Non-pigmented ciliary epithelial cell (primary cell): ENCODE results near the gene LRP1B.

Experiments used
- DNase-seq: peaks from one replicate; pipeline ENCODE4 v3.0.0-alpha.2; 2010; ENCODE audit warnings: low read depth

The LRP1B gene

GRCh38 chr2:142131010-142131669, at the start of gene LRP1B:
Gene LRP1B (minus strand): TSS chr2:142131016. CDS start chr2:142130729, 287 bp downstream.
- no peak for DNase-seq

GRCh38 chr2:142179686-142180085, 48.9 kb upstream of the LRP1B start:
- DNase-seq = no peak

- no peak for DNase-seq
Observed at GRCh38 chr2:142178604-142179003, 47.8 kb upstream of the LRP1B start.

- DNase-seq = no peak
Observed at GRCh38 chr2:142176941-142177340, 46.1 kb upstream of the LRP1B start.

- DNase-seq = no peak
Observed at GRCh38 chr2:142175813-142176338, 45.1 kb upstream of the LRP1B start.

DNA sequence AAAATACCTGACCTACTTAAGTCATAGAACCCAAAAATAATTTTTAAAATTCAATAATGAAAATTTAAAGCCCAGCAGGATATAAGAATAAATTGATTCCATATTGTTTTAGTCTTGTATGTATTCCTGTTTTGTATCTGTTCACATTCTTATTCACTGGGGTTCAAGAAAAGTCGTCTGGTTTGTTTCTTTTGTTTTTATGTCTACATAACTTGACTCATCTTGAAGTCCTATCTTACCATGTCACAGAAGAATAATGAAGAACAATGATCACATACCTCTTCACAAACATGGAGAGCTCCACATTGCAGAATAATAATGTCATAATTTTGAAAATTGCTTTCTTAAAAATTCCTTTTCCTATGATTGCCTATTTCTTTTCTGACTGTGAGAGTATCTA, 43.4 kb upstream of the LRP1B start:
- DNase-seq = no peak

DNA sequence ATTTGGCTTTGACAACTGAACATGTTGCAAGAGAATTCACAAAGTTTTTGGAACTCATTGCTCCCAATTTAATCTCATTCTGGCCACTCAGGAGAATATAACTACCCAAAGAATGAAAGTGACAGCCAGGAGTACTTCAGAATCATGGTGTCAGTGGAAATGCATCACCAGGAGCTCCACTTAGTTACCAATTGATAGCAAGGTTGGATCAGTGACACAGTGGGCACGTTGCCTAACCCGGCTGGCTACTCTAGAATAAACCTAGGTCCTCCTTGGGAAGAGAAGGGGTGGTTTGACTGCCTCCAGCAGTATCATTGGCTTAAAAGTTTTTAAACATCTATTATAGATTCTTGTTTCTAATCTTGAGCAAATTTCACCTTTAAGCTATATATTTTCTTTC, 40.0 kb upstream of the LRP1B start:
- DNase-seq = no peak

GRCh38 chr2:142165790-142166189, 35.0 kb upstream of the LRP1B start:
- peak; percentile 53 for DNase-seq

DNA sequence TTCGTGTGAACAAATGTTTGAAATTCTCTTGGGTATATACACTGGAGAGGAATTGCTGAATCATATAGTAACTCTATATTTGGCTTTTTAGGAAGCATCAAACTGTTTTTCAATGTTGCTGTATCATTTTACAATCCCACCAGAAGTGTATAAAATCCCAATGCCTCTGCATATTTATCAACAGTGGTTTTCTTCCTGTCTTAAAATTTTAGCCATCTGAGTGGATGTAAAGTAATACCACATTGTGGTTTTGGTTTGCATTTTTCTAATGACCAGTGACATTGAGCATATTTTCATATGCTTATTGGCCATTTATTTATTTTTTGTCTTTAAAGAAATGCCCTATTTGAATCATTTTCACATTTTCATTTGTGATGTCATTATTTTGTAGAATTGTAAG, 22.8 kb upstream of the LRP1B start:
- DNase-seq = no peak

DNA sequence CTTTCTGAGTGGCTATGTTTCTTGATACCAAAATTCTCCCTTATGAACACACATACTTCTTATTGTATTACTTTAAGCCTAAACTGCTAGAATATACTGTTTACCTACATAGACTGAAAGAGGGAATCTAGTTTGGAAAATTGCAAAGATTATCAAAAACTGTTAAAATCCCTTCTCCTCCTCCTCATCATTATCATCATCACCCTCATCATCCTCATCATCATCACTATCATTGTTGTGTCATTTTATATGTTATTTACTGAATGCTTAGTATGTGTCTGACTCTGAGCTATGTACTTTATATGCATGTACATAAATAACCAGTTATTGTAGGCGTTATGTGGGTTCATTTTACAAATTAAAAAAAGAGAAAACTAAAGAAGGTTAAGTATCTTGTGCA, 19.6 kb upstream of the LRP1B start:
- no peak for DNase-seq

GRCh38 chr2:142144547-142144946, 13.7 kb upstream of the LRP1B start:
- no peak for DNase-seq

GRCh38 chr2:142142595-142142994, 11.8 kb upstream of the LRP1B start:
- no peak for DNase-seq

DNA sequence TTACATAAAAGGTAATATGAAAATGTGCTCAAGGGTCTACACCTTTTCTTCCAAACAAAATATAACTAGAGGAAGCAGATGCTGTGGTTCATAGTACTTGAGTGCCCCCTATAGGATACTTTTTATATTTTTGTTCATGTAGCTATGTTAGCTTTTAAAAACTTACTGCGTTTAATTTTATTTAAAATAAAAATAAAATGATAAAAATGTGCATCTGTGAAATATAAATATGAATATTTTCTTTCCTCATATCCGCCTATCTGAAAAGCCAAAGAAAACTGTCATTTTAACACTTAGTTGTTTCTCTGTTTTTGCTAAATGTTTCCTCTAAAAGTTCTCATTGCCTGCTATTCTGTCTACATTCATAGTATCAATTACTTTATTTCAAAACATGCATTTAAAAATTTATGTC, 9.6 kb upstream of the LRP1B start:
- DNase-seq = no peak

DNA sequence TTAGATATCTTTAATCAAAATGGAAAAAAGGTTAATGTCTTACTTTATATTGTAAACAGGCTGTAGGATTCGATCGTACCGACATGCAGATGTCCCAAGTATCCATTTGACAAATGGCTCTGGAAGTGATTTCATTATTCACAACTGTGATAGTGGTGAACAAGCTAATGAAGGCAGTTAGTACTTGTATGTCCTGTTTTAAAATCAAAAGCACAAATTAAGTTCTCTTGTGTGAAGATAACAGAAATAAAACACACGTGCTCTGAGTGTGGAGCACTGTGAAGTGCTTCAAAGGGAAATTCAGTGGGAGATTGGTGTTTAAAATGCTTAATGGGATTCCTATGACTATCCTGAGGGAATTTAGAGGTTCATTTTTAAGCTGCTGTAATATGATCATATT, 8.6 kb upstream of the LRP1B start:
- DNase-seq = no peak

DNA sequence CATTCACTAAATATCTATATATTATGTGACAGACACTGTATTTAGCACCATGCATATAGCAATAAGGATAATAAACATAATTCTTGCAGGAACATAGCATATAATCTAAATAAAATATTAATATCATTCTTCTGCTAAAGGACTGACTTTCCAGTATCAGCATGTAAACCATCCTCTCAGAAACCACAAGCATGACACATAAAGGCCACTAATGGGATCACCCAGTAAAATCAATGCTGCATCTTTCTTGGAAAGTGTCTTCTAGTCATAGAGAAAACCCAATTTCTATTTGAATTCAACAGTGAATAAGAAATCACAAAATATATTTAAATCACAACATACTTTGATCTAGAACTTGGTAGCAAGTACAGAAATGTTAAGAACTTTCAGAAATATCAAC, 5.8 kb upstream of the LRP1B start:
- DNase-seq = no peak

- no peak for DNase-seq
Observed at GRCh38 chr2:142134911-142135310, 4.1 kb upstream of the LRP1B start.

- no peak for DNase-seq
Observed at GRCh38 chr2:142130111-142131009, 456 bp downstream of the LRP1B start.

DNA sequence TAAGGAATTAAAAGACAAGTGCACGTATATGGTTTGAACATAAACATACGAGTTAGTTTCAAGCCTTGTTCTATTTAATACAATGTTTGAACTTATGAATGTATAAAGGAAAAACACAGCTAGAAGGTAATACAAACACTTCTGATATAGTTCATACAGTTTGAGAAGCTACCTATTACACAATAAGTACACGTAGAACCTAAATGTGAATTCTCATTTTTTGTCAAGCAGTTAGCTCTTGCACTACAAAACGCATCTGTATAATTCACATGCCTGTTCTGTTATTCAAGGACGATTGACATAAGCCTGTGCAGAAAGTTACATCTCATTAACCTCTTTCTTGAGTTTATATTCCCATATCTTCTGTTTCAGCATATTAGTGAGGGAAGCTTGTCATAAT, 2.7 kb downstream of the LRP1B start:
- no peak for DNase-seq

DNA sequence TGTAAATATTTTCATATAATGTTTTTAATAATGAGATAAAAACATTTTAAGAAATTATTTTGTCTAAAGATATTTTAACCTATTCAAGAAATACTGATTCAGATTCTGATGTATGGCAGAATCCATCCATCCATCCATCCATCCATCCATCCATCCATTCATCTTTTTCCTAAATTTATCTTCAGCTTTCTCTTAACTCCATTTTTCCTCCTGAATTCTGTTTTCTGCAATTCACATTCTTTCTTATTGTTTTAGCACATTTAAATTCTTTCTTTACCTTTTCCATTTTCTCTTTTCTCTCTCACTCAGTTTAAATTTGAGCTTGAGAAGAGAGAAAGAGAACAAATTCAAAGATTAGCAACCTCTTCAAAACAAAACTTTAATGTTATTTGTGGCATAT, 3.6 kb downstream of the LRP1B start:
- DNase-seq = no peak

DNA sequence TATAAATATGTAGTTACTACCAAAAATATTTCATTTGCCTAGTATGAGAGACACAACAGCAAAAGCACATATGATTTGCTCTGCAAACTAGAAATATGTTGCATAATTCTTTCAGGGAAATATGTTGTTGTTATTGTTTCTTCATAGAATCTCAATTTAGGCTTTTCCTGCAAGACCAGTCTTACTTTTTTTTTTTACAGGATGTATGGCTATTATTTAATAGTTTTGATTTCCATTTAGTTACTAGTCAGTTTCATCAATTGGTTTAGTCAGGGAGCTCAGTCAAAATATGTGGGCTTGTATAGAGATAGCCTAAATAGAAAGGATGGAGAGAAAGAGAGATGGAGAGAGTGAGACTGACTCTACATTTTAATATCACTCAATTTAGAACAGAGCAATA, 6.1 kb downstream of the LRP1B start:
- DNase-seq = no peak

- no peak for DNase-seq
Observed at GRCh38 chr2:142119347-142119746, 11.5 kb downstream of the LRP1B start.

DNA sequence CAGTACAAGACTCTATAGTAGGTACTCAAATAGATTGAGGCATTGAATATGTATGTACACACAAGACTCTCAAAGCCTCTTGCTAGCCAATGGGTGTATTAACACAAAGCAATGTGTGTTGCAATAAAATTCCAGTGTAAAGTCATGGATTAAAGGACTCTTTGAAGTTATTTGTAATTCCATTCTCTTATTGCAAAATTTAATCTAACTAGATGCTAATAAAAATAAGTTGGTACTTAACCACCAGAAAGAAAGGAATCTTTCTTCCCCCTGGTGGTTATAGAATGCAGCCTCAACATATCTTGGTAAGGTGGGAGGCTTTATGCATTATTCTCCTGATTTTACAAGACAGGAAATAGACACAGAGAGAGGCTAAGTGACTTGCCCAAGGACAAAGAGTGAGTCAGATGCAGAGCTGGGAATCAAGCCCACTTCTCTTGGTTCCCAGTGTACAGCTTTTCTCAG, 18.0 kb downstream of the LRP1B start:
- DNase-seq = peak; percentile 91

- no peak for DNase-seq
Observed at GRCh38 chr2:142104134-142104758, 26.6 kb downstream of the LRP1B start.
